ENCODE results near the gene MMP7.
"Not testable (repeated sequence)": the region's sequence is repeated elsewhere in the genome, so short reads cannot be mapped to it uniquely, and the experiment has no call there.

The MMP7 gene

DNA sequence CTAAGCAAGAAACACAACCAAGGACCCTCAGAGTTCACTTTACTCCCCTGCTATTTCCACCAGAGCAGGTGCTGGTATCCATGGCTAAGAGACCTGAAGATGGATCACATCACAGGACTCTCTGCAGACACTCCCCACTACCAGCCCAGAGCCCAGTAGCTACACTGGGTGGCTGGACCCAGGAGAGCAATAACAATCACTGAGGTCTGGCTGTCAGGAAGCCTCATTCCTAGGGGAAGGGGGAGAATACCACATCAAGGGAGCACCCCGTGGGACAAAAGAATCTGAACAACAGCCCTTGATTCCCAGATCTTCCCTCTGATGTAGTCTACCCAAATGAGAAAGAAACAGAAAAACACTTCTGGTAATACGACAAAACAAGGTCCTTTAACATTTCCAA is 9.0 kb upstream of the MMP7 start:
- DNase-seq (ENCODE audit: low read depth in 2 of 2), result no peak

GRCh38 chr11:102538932-102539331 is 8.4 kb upstream of the MMP7 start:
- DNase-seq (ENCODE audit: low read depth in 2 of 2), result no peak

DNA sequence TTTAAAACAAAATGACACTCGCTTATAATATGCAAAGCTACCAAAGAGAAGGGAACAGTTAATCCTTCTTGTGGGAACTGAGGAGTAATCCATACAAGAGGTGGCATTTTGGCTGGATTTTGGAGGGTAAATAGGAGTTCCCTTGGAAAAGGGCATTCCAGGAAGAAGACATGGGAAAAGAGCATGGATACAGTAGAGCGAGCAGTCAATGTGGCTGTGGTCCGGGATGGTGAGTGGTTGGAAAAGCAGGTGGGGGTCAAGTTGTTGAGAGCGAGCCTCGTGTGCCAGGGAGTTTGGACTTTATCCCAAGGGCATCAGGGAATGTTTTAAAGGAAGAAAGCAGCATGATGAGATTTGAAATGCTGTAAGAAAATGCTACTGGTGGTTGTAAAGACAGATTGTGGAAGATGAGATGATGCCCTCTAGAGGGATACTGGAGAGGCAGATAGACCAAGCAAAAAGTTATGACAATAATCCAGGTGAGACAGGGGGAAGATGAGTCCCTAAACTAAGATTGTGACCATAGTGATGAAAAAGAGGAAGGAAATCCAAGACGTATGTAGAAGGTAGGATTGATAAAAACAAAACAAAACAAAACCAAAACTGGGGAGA is 3.8 kb upstream of the MMP7 start:
- DNase-seq (ENCODE audit: low read depth in 2 of 2), result no peak

GRCh38 chr11:102528618-102529017 is 1.9 kb downstream of the MMP7 start:
- no peak for DNase-seq (ENCODE audit: low read depth in 2 of 2)

DNA sequence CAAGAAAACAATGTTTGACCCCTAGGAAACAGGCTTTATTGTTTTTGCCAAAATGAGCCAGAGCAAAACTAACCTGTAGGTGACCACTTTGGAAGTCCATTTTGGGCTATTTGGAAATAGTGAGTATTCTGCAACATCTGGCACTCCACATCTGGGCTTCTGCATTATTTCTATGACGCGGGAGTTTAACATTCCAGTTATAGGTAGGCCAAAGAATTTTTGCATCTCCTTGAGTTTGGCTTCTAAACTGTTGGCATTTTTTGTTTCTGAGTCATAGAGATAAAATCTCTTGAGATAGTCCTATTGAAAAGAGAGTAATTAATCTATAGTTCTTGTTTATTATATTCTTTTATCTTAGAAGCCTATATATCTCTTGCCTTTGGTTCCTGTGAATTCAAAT is 2.9 kb downstream of the MMP7 start:
- no peak for DNase-seq (ENCODE audit: low read depth in 2 of 2)

- DNase-seq (ENCODE audit: low read depth in 2 of 2), result no peak
Observed at GRCh38 chr11:102527041-102527440, 3.5 kb downstream of the MMP7 start.

DNA sequence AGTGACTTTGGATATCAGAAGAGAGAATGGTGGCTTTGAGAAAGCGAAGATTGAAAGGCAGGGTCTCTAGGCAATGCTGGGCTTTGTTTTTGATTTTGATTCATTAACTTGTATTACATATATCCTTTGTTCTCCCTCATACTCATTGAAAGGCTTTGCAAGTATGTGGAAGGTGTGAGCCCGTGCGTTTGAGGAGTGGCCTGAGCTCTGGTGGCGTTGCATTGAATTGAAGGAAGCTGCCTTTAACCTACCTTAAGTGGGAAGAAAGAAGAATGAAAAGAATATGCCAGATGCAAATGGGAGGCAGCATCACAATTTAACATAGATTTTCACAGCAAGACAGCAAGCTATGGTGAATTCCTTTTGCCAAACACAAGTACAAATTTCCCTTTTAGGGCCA is 6.7 kb downstream of the MMP7 start:
- DNase-seq (ENCODE audit: low read depth in 2 of 2), result no peak

GRCh38 chr11:102523189-102523570 is 7.4 kb downstream of the MMP7 start:
- DNase-seq (ENCODE audit: low read depth in 2 of 2), result no peak

DNA sequence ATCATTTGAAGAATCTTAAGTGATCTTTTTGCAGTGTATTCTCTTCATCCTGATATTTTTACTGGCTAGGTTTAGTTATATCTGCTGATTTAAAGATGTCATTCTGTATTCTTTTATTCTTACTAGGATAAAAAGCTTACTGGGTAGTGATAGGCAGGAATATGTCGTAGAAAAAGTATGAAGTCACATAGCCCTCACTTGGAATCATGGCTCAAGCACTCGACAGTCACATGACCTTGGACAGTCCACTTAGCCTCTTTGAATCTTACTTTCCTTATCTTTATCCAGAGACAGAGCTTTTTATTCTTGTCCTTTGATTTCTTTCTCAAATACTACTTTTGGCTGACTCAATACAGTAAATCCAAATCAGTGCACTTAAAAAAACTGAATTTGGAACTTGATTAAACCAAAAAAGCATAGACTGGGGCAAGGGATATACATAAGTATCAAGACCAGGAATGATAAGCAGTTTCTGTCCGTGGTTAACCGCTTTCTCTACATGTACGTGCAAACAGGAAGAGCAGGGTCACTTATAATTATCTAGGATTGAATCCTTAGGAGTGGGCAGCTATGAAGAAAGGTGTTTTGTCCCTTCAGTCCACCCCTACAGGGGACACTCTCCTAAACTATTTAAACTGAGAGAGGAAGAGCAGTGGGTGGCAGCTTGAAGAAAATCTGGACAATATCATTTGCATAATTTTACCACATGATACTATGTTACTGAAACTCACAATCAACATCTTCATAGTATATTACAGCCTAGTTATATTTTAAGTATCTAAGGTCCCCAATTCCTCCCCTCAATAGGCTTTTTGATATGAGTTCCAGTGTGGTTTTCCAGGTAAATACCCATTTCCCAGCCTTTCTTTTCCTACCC is 8.0 kb downstream of the MMP7 start:
- DNase-seq (ENCODE audit: low read depth in 2 of 2), result no peak

DNA sequence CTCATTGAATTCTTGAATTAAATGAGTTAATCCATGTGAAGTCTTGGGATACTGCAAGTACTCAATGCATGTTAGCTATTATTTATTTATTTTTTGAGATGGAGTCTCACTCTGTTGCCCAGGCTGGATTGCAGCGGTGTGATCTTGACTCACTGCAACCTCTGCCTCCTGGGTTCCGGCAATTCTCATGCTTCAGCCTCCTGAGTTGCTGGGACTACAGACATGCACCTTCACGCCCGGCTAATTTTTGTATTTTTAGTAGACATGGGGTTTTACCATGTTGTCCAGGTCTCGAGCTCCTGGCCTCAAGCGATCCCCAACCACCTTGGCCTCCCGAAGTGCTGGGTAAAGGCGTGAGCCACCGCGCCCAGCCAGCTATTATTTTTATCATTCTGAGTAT is 9.4 kb downstream of the MMP7 start:
- no peak for DNase-seq (ENCODE audit: low read depth in 2 of 2)

- no peak for DNase-seq (ENCODE audit: low read depth in 2 of 2)
Observed at GRCh38 chr11:102520514-102520913, 10.0 kb downstream of the MMP7 start.

DNA sequence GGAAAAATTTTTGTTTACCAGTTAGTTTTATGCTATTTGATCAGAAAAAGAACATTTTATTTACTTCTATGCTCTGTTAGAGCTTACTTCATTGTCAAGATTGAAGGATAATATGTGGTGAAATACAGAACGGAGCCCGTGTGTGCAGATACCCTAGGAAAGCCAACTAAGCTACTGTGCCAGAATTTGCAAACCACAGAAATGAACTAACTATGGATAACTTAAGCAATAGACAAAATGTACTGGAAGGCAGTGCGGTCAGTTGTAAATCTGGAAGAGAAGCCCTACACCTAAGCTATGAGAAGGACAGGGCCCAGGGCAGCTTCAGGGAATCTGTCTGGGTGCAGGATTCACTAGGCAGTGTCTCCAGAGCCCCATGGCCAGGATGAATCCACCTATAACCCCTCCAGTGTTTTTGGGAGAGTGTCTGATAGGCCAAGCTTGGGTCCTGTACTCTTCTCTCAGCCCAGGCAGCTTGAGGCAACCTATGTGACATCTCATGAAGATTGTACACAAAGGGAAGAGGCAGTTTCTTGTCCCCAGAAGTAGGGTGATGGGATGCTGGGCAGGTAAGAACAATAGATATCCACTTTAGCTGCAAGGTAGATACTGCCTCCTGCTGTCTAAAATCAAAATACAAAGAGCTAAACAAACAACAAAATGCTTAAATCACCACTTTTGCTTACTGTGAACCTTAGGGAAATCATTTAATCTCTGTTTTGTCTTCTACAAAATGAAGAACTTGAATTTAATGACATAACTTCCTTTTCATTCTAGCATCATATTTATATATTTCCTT is 12.1 kb downstream of the MMP7 start:
- DNase-seq (ENCODE audit: low read depth in 2 of 2), result no peak

DNA sequence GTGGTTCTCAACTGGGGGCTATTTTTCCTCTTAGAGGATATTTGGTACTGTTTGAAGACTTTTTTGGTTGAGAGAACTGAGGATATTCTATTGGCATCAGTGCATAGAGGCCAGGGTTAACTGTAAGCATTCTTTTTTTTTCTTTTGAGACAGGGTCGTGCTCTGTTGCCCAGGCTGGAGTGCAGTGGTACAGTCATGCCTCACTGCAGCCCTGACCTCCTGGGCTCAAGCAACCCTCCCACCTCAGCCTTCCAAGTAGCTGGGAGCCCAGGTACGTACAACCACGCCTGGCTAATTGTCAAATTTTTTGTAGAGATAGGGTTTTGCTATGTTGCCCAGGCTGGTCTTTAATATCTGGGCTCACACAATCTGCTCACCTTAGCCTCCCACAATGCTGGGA is 12.9 kb downstream of the MMP7 start:
- no peak for DNase-seq (ENCODE audit: low read depth in 2 of 2)

DNA sequence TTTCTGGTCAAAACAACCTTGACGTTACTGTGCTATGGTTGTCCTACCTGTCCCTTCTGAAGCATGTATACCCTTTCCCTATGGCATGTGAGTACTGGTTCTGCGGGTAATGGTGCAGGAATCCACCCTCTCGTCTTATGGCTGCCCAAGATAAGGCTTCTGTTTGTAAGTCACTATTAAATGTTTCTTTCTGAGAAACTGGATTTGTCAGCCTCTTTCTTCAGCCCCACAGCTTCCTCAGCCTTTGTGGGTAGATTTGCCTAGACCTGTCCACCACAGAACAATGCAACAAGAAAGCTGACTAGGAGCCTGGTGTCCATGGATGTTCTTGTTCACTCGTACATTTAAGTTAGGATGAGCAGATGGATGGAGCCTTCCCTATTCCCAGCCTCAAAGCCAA is 14.4 kb downstream of the MMP7 start:
- no peak for DNase-seq (ENCODE audit: low read depth in 2 of 2)

DNA sequence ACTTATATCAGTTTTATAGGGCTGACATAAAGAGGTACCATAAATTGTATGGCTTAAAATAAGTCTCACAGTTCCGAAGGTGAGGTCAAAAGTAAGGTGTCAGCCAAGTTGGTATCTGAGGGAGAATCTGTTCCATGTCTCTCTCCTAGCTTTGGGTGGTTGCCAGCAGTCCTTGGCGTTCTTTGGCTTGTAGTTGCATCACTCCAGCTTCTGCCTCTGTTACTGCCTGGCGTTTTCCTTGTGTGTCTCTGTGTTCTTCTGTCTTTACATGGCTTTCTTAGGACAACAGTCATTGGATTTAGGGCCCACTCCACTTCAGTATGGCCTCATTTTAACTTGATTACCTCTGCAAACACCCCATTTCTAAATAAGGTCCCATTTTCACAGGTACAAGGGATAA is 16.7 kb downstream of the MMP7 start:
- no peak for DNase-seq (ENCODE audit: low read depth in 2 of 2)

- no peak for DNase-seq (ENCODE audit: low read depth in 2 of 2)
Observed at GRCh38 chr11:102510439-102511135, 20.0 kb downstream of the MMP7 start.

GRCh38 chr11:102502831-102503230 is 27.7 kb downstream of the MMP7 start:
- DNase-seq (ENCODE audit: low read depth in 2 of 2), result not testable (repeated sequence)

DNA sequence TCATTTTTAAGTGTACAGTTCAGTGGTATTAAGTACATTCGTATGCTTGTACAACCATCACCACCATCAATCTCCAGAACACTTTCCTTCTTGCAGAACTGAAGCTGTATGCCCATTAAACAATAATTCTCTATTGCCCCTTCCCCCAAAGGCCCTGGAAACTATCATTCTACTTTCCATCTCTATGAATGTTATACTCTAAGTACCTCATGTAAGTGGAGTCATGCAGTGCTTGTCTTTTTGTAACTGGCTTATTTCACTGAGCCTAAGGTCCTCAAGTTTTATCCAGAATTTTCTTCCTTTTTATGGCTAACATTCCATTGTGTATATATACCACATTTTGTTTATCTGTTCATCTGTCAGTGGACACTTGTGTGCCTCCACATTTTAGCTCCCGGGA is 29.7 kb downstream of the MMP7 start:
- DNase-seq (ENCODE audit: low read depth in 2 of 2), result no peak

- DNase-seq (ENCODE audit: low read depth in 2 of 2), result no peak
Observed at GRCh38 chr11:102499931-102500330, 30.6 kb downstream of the MMP7 start.

DNA sequence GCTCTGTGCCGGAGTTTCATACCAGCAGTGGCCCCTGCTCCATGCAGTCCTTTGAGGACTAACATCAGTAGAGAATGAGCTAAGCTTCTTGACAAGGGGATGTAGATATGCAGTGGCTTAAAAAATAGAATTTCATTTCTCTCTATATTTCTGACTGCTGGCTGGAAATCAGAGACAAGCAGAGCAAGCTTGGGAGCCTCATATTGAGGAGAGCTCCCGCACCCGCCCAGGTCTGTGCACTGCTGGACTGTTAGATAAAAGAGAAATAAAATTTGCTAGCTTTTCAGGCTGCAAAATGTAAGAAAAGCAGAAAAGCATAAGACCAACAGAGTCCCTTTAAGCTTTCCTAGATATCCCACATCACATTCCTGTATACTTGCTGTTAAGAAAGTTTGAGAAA is 31.4 kb downstream of the MMP7 start:
- DNase-seq (ENCODE audit: low read depth in 2 of 2), result no peak

DNA sequence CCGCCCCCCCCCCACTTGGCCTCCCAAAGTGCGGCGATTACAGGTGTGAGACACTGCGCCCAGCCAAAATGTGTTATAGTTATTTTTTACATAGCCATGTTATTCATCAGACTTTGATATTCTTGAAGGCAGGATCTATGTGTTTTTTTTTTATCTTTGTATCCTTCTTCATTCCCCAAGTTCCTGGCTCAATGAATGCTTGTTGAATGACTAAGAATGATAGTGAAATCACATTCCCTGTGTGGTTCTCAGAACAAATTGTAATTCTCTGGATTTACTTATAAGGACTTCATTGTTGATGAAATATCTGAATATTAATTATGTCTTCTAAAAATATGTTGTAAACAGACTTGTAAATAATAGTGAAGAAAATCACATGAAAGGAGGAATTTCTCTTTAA is 33.5 kb downstream of the MMP7 start:
- DNase-seq (ENCODE audit: low read depth in 2 of 2), result no peak
